Astrocyte (in vitro differentiated cells and primary cell): ENCODE results near the gene STRADA.

Experiments
- EZH2 ChIP-seq: IDR thresholded peaks from 2 replicates; pipeline ENCODE4 v1.6.1; 2012; ENCODE audit warnings: mild to moderate bottlenecking, low read length, inconsistent platforms; ENCODE audit not compliant: insufficient read depth
- TF ChIP-seq, protein P1 (sequence below): IDR thresholded peaks from 2 replicates; pipeline ENCODE4 v1.5.1; 2011; ENCODE audit warnings: low read depth, mild to moderate bottlenecking, inconsistent platforms, low read length, moderate library complexity; ENCODE audit not compliant: insufficient read depth

DNA sequence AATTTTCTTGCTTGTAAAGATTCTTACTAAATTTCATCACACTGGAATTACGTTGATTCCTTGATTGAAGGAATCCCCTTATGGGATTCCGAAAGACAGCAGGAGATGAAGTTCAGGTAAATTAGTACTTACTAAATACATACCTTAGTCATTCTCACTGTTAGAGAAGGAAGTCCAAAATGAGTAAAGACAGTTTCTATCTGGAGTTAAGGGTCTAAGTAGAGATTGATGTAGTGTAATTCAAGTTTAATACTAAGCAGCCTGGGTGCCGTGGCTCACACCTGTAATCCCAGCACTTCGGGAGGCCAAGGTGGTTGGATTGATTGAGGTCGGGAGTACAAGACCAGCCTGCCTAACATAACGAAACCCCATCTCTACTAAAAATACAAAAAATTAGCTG lies 41.9 kb upstream of the STRADA start:
- TF ChIP-seq, protein P1, sequence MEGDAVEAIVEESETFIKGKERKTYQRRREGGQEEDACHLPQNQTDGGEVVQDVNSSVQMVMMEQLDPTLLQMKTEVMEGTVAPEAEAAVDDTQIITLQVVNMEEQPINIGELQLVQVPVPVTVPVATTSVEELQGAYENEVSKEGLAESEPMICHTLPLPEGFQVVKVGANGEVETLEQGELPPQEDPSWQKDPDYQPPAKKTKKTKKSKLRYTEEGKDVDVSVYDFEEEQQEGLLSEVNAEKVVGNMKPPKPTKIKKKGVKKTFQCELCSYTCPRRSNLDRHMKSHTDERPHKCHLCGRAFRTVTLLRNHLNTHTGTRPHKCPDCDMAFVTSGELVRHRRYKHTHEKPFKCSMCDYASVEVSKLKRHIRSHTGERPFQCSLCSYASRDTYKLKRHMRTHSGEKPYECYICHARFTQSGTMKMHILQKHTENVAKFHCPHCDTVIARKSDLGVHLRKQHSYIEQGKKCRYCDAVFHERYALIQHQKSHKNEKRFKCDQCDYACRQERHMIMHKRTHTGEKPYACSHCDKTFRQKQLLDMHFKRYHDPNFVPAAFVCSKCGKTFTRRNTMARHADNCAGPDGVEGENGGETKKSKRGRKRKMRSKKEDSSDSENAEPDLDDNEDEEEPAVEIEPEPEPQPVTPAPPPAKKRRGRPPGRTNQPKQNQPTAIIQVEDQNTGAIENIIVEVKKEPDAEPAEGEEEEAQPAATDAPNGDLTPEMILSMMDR = no peak
- TF ChIP-seq EZH2 = no peak
